Measurements from ENCODE around the gene PET100. TPM values are rescaled to one million over a fixed set of nuclear protein-coding genes. Genes with fewer than 3 reads are reported as not detected.

PET100 gene
- total RNA-seq, 1 donor from 2014 or later: 121 TPM

GRCh38 chr19:7650148-7650547, 20.6 kb downstream of the PET100 start:
- no peak for DNase-seq (ENCODE audit: low spot score)

- DNase-seq (ENCODE audit: low spot score): peak; percentile 85
Observed at GRCh38 chr19:7652061-7652641, 22.6 kb downstream of the PET100 start.

DNA sequence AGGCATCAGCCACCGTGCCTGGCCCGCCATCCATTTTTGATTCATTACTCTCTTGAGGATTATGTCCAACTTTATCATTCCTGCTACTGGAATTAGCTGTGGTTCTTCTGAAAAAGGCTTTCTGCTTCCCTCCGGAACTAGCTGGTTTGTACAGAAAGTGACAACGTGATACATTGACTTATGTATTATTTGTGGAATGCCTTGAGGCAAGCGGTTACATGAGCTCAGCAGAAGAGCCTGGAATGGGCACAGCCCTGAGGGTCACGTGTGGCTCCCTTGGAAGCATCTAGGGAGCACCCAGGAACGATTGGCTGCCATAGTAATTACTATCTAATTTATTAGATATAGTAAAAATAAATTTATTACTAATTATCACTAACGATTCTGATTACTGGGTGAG, 24.8 kb downstream of the PET100 start:
- no peak for DNase-seq (ENCODE audit: low spot score)

DNA sequence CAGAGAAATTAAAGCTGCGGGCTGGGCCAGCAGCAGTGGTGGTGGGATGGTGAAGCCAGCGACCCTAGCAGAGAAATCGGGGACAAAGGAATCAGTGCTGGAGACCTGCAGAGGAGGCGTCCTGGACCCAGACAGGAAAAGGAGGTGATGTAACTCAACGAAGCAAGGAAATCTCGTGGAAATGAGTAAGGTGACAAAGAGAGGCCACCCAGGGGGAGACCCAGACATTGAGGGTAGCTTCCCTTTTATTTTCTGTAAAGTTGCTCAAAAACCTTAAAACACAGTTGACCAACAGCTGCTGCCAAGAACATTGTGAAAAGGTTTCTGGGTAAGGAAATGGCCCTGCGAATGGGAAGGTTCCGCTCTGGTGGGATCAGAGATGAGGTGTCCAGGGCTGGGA, 26.0 kb downstream of the PET100 start:
- DNase-seq (ENCODE audit: low spot score): no peak

- no peak for DNase-seq (ENCODE audit: low spot score)
Observed at GRCh38 chr19:7657131-7657751, 27.6 kb downstream of the PET100 start.

DNA sequence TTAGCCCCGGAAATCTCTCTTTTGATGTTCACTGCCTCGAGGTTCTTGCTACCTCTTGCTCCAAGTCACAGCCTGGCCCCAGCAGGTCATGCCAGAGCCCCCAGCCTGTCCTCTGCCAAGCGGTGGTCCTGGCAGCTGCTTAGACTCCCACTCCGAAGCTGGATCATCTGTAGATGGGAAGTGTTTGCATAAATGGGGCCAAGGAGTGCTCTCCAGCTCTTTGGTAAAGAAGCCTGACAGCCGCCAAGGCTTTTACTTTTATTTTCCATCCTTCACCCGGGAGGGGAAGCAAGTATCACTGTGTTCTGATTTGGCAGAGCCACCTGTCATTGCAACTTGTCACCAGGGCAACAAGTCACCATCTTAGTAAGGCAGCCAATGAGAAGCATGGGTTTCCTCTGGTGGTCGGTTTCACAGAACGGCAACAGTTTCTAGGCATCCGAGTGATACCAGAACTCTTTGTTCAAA, 28.7 kb downstream of the PET100 start:
- DNase-seq (ENCODE audit: low spot score): no peak

GRCh38 chr19:7661744-7662538, 32.3 kb downstream of the PET100 start:
- DNase-seq (ENCODE audit: low spot score): no peak

GRCh38 chr19:7662657-7663056, 33.1 kb downstream of the PET100 start:
- no peak for DNase-seq (ENCODE audit: low spot score)

DNA sequence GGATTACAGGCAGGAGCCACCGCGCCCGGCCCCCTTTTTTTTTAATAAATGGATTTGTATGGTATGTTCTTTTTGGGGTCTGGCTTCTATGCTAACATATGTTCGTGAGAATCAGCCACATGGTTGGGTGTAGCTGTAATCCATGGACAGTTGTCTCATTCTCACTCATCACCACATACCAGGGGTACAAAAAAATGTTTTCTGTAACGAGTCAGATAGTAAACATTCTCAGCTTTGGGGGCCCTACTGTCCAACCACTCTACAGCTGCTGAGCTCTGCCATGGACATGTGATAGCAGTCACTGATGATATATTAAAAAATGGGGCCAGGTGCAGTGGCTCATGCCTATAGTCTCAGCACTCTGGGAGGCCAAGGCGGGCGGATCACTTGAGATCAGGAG, 34.1 kb downstream of the PET100 start:
- DNase-seq (ENCODE audit: low spot score): no peak

DNA sequence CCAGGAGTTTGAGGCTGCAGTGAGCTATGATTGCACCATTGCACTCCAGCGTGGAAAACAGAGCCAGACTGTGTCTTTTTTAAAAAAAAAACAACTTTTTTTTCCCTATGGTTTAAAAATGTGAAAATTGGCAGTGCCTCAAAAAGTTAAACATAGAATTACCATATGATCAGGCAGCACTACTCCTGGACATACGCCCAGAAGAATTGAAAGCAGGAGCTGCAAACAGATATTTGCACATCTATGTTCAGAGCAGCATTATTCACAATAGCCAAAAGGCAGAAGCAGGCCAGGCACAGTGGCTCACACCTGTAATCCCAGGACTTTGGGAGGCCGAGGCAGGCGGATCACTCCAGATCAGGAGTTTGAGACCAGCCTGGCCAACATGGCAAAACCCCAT, 35.5 kb downstream of the PET100 start:
- no peak for DNase-seq (ENCODE audit: low spot score)

DNA sequence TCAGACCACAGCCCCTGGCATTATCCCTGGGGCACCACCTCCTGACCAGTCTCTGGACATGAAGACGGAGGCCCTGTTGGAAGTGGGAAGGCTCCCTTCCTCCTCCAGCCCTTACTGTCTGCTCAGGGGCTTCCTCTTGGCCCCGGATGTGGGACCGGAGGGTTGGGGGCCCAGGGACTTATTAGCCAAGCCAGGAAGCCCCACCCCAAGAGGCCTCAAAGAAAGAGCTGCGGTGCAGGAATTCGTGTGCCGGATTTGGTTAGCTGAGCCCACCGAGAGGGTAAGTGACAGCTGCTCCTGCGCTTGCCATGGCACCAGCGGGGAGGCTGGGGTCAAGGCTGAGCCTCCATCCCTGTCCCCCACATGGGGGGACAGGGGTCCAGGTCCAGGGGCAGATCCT, 39.2 kb downstream of the PET100 start, which contains the start of gene RETN:
Gene RETN, plus strand, starts transcription at position 208 of the 400 bp plus-strand sequence. CDS start 278 bp downstream, outside the sequence.
- DNase-seq (ENCODE audit: low spot score): no peak

- no peak for DNase-seq (ENCODE audit: low spot score)
Observed at GRCh38 chr19:7669641-7670040, 40.0 kb downstream of the PET100 start.

DNA sequence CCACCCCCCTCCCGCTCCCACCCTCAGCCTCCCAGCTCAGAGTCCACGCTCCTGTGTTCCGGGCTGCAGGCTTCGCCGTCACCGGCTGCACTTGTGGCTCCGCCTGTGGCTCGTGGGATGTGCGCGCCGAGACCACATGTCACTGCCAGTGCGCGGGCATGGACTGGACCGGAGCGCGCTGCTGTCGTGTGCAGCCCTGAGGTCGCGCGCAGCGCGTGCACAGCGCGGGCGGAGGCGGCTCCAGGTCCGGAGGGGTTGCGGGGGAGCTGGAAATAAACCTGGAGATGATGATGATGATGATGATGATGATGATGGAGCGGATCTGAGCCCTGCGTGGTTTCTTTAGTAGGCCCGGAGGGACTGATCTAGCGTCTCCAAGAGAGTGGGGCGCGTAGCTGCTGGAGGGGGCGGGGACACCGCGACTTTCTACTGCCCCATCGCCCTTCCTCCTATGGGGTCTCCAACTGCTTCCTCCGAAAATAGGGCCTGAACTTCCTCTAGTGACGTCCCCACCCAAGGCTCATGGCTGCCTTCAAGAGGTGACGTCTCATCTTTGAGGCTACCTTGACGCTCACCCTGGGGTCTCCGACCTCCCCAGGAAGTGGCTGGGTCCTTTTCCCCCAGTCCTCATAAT, 40.7 kb downstream of the PET100 start:
- no peak for DNase-seq (ENCODE audit: low spot score)

DNA sequence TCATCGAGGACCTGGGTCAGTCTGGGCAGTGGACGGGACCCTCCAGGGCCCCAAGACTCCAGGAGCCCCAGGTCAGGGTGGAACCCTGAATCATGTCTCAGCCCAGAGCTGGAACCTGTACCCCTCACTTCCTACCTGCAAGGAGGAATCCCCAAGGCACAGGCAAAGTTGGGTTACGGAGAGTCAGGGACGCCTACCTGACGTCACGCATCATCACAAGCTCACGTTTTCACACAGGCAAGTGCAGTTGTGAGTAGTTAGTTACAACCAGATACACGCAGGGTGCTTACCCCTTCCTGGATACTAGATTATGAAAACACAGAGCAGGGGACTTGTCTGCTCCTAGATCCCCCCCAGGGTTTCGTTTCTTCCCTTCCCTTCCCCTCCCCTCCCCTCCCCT, 41.2 kb downstream of the PET100 start:
- no peak for DNase-seq (ENCODE audit: low spot score)

DNA sequence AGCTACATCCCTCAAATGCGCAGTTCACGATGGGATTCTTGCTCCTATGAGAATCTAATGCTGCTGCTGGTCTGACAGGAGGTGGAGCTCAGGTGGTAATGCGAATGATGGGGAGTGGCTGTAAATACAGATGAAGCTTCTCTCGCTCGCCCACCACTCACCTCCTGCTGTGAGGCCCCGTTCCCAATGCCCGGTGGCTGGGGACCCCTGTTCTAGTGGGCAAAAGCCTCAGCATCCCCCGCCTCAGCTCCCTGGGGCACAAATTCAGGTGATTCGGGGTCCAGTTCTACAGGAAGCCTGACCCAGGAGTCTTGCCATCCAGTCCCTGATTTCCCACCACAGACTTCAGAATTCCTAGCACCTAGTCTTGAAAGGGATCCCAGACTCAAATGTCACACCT, 42.9 kb downstream of the PET100 start:
- no peak for DNase-seq (ENCODE audit: low spot score)

GRCh38 chr19:7674010-7675005, 44.7 kb downstream of the PET100 start:
- DNase-seq (ENCODE audit: low spot score): peak; percentile 36

DNA sequence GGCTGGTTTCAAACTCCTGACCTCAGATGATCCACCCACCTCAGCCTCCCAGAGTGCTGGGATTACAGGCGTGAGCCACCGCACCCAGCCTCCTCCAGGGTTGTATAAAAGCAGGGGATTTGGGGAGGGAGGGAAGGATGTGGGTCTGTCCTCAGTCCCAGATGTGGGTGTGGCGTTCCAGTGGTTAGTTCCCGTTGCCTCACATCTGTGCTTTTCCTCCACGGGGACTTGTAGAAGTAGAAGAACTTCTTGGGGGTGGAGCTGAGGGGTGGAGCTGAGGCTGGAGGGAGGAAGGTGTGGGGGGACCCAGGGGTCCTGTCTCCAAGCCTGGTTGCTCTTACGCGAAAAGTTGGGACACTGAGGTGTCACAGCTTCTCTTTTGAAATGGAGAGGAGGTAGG, 46.8 kb downstream of the PET100 start:
- DNase-seq (ENCODE audit: low spot score): no peak

DNA sequence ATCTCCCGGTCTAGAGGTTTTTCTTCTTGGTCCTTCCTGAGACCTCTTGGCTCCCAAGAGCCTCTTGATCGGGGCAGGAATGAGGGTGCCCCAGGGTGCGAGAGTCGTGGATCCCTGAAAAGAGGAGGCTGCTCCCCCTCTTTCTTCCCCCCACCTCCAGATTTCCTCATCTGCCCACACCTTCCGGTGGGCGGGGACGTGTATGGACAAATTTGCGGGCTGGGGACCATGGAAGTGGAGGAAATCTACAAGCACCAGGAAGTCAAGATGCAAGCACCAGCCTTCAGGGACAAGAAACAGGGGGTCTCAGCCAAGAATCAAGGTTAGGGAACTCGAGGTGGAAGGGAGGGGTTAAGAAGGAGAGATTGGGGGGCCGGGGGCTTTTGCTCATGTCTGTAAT, 47.3 kb downstream of the PET100 start, which contains the start of gene MCEMP1:
Gene MCEMP1, plus strand, starts transcription at position 237 of the 400 bp plus-strand sequence. Its CDS starts 31 bp downstream, at position 268.
- no peak for DNase-seq (ENCODE audit: low spot score)

- no peak for DNase-seq (ENCODE audit: low spot score)
Observed at GRCh38 chr19:7677669-7678311, 48.2 kb downstream of the PET100 start.

DNA sequence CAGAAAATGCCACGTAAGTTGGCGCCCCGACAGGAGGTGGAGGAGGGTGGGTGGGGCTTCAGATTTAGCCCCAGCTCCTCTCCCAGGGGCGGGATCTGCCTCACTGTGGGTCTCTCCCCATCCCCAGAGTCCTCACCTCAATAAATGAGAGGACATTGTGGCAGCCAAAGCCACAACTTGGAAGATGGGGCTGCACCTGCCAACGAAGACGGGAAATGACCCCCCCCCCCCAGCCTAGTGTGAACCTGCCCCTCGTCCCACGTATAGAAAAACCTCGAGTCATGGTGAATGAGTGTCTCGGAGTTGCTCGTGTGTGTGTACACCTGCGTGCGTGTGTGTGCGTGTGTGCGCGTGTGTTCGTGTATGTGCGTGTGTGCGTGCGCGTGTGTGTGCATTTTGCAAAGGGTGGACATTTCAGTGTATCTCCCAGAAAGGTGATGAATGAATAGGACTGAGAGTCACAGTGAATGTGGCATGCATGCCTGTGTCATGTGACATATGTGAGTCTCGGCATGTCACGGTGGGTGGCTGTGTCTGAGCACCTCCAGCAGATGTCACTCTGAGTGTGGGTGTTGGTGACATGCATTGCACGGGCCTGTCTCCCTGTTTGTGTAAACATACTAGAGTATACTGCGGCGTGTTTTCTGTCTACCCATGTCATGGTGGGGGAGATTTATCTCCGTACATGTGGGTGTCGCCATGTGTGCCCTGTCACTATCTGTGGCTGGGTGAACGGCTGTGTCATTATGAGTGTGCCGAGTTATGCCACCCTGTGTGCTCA, 49.6 kb downstream of the PET100 start:
- DNase-seq (ENCODE audit: low spot score): no peak

All from mucosa of gallbladder (tissue), 1 donor.